Ishikawa (cell line): Measurements from ENCODE around the gene ZNF549.

ENCODE experiments used
- CEBPB ChIP-seq: IDR thresholded peaks from 2 replicates; pipeline ENCODE4 v1.6.1; 2012
- EP300 ChIP-seq: IDR thresholded peaks from 2 replicates; pipeline ENCODE4 v1.6.1; 2012; ENCODE audit warnings: borderline replicate concordance
- MAX ChIP-seq: IDR thresholded peaks from 2 replicates; pipeline ENCODE4 v1.6.1; 2012
- RAD21 ChIP-seq: IDR thresholded peaks from 2 replicates; pipeline ENCODE4 v1.6.1; 2012; ENCODE audit warnings: low read depth
- TEAD4 ChIP-seq: IDR thresholded peaks from 2 replicates; pipeline ENCODE4 v1.6.1; 2012
- ZBTB7A ChIP-seq: IDR thresholded peaks from 2 replicates; pipeline ENCODE4 v1.6.1; 2012; ENCODE audit warnings: low read depth
- TF ChIP-seq, protein P1 (sequence below): IDR thresholded peaks from 2 replicates; pipeline ENCODE4 v1.6.1; 2012; ENCODE audit warnings: low read depth, mild to moderate bottlenecking

- TF ChIP-seq ZBTB7A: no peak
- no peak for TF ChIP-seq RAD21
- no peak for TF ChIP-seq TEAD4
- TF ChIP-seq EP300: no peak
- no peak for TF ChIP-seq MAX
- TF ChIP-seq, protein P1, sequence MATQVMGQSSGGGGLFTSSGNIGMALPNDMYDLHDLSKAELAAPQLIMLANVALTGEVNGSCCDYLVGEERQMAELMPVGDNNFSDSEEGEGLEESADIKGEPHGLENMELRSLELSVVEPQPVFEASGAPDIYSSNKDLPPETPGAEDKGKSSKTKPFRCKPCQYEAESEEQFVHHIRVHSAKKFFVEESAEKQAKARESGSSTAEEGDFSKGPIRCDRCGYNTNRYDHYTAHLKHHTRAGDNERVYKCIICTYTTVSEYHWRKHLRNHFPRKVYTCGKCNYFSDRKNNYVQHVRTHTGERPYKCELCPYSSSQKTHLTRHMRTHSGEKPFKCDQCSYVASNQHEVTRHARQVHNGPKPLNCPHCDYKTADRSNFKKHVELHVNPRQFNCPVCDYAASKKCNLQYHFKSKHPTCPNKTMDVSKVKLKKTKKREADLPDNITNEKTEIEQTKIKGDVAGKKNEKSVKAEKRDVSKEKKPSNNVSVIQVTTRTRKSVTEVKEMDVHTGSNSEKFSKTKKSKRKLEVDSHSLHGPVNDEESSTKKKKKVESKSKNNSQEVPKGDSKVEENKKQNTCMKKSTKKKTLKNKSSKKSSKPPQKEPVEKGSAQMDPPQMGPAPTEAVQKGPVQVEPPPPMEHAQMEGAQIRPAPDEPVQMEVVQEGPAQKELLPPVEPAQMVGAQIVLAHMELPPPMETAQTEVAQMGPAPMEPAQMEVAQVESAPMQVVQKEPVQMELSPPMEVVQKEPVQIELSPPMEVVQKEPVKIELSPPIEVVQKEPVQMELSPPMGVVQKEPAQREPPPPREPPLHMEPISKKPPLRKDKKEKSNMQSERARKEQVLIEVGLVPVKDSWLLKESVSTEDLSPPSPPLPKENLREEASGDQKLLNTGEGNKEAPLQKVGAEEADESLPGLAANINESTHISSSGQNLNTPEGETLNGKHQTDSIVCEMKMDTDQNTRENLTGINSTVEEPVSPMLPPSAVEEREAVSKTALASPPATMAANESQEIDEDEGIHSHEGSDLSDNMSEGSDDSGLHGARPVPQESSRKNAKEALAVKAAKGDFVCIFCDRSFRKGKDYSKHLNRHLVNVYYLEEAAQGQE: no peak
- no peak for TF ChIP-seq CEBPB
Observed at GRCh38 chr19:57511484-57511883, 15.7 kb upstream of the ZNF549 start.
